ENCODE results near the gene TENM4.

DNA sequence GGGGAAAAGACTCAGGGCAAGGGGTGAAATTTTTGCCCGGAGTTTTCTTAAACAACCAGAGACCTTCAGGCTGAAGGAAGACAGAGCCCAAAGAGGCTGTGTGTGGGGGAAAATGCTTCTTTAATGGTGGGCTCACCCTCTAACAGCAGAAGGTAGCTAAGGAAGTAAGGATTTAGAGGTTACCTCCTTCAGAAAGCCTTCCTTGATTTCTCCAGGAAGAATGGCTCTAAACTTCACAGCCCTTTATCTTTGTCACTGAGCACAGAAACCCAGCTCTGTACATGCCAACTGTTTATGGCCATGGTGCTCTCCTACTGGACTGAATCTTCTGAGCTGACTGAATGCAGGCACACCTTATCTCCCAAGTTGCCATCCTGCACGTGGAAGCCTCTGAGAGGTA lies 196.0 kb downstream of the TENM4 start:
- TF ChIP-seq ZNF558 (tag by site-specific recombination; IDR thresholded peaks at IDR 0.05) = no peak
- TF ChIP-seq, protein P1, sequence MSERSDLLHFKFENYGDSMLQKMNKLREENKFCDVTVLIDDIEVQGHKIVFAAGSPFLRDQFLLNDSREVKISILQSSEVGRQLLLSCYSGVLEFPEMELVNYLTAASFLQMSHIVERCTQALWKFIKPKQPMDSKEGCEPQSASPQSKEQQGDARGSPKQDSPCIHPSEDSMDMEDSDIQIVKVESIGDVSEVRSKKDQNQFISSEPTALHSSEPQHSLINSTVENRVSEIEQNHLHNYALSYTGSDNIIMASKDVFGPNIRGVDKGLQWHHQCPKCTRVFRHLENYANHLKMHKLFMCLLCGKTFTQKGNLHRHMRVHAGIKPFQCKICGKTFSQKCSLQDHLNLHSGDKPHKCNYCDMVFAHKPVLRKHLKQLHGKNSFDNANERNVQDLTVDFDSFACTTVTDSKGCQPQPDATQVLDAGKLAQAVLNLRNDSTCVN (tag by site-specific recombination; optimal IDR thresholded peaks at IDR 0.05) = no peak
- TF ChIP-seq SP7 (tag by site-specific recombination; IDR thresholded peaks at IDR 0.05) = no peak
- no peak for TF ChIP-seq ZNF677 (tag by site-specific recombination; IDR thresholded peaks at IDR 0.05)
- TF ChIP-seq, protein P2, sequence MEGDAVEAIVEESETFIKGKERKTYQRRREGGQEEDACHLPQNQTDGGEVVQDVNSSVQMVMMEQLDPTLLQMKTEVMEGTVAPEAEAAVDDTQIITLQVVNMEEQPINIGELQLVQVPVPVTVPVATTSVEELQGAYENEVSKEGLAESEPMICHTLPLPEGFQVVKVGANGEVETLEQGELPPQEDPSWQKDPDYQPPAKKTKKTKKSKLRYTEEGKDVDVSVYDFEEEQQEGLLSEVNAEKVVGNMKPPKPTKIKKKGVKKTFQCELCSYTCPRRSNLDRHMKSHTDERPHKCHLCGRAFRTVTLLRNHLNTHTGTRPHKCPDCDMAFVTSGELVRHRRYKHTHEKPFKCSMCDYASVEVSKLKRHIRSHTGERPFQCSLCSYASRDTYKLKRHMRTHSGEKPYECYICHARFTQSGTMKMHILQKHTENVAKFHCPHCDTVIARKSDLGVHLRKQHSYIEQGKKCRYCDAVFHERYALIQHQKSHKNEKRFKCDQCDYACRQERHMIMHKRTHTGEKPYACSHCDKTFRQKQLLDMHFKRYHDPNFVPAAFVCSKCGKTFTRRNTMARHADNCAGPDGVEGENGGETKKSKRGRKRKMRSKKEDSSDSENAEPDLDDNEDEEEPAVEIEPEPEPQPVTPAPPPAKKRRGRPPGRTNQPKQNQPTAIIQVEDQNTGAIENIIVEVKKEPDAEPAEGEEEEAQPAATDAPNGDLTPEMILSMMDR (tag by site-specific recombination; IDR thresholded peaks at IDR 0.05) = no peak
- TF ChIP-seq ZNF114 (tag by site-specific recombination; IDR thresholded peaks at IDR 0.05) = no peak
- no peak for TF ChIP-seq SALL2 (tag by site-specific recombination; IDR thresholded peaks at IDR 0.05; ENCODE audit: borderline replicate concordance)
- TF ChIP-seq ZNF335 (tag by site-specific recombination; conservative IDR thresholded peaks at IDR 0.05) = no peak
- no peak for TF ChIP-seq FEZF1 (tag by site-specific recombination; IDR thresholded peaks at IDR 0.05)
- TF ChIP-seq ZFP3 (tag by site-specific recombination; IDR thresholded peaks at IDR 0.05; ENCODE audit: low read depth) = no peak
- no peak for TF ChIP-seq ZFHX2 (tag by site-specific recombination; conservative IDR thresholded peaks at IDR 0.05)
- TF ChIP-seq, protein P3, sequence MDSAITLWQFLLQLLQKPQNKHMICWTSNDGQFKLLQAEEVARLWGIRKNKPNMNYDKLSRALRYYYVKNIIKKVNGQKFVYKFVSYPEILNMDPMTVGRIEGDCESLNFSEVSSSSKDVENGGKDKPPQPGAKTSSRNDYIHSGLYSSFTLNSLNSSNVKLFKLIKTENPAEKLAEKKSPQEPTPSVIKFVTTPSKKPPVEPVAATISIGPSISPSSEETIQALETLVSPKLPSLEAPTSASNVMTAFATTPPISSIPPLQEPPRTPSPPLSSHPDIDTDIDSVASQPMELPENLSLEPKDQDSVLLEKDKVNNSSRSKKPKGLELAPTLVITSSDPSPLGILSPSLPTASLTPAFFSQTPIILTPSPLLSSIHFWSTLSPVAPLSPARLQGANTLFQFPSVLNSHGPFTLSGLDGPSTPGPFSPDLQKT (IDR thresholded peaks at IDR 0.05; ENCODE audit: borderline replicate concordance, low read depth, low read length) = no peak
- no peak for TF ChIP-seq ZNF302 (tag by site-specific recombination; IDR thresholded peaks at IDR 0.05; ENCODE audit: low read depth)
- no peak for TF ChIP-seq ZNF23 (tag by site-specific recombination; IDR thresholded peaks at IDR 0.05; ENCODE audit: borderline replicate concordance)
